H1 (cell line): ENCODE measurements around the gene INSYN2A. TPM values are rescaled to one million over a fixed set of nuclear protein-coding genes. Genes with fewer than 3 reads are reported as not detected.
A peak's percentile ranks its signal among the peaks of the same experiment; 100 is the strongest.

ENCODE experiments used
- ASH2L ChIP-seq: fragments of 200-600, 300-600 bp; sonication (generic); IDR thresholded peaks from one replicate; pipeline ENCODE4 v1.7.1; 2017; ENCODE audit warnings: low read length
- BACH1 ChIP-seq: IDR thresholded peaks from 2 replicates; pipeline ENCODE4 v1.6.1; 2012; ENCODE audit warnings: low read length, improper control_type of control experiment
- CBX5 ChIP-seq: fragments of 300-800, 300-1000 bp; sonication (generic); IDR thresholded peaks from 2 replicates; pipeline ENCODE4 v1.7.1; 2016; ENCODE audit warnings: antibody characterized with exemption, low read length, low read depth
- CTCF ChIP-seq, 3 experiments: IDR thresholded peaks; 1 replicate in 2 of 3; 2 replicates in 1 of 3; pipeline versions ENCODE4 v1.5.1 to v1.6.1; 2011; ENCODE audit warnings: low read length in 3 of 3, mild to moderate bottlenecking in 3 of 3, inconsistent platforms in 2 of 3, low read depth in 1 of 3, moderate library complexity in 1 of 3; ENCODE audit not compliant: insufficient read depth in 1 of 3; ENCODE audit errors: control extremely low read depth in 1 of 3
- EGR1 ChIP-seq: IDR thresholded peaks from 2 replicates; pipeline ENCODE4 v1.6.1; 2011; ENCODE audit warnings: low read depth, low read length, borderline replicate concordance
- FOSL1 ChIP-seq: IDR thresholded peaks from 2 replicates; pipeline ENCODE4 v1.6.1; 2011; ENCODE audit warnings: mild to moderate bottlenecking, low read depth, low read length, moderate library complexity; ENCODE audit not compliant: insufficient read depth
- JUND ChIP-seq: IDR thresholded peaks from 2 replicates; pipeline ENCODE4 v1.6.1; 2011; ENCODE audit warnings: mild to moderate bottlenecking, improper control_type of control experiment, low read length
- KDM1A ChIP-seq: fragments of 200-600, 300-600 bp; sonication (generic); IDR thresholded peaks from 2 replicates; pipeline ENCODE4 v1.7.1; 2016; ENCODE audit warnings: mild to moderate bottlenecking, low read length, borderline replicate concordance
- NANOG ChIP-seq: IDR thresholded peaks from 2 replicates; pipeline ENCODE4 v1.6.1; 2011; ENCODE audit warnings: low read length, low read depth, mild to moderate bottlenecking, inconsistent platforms; ENCODE audit not compliant: insufficient read depth, poor library complexity, severe bottlenecking
- NRF1 ChIP-seq: IDR thresholded peaks from 2 replicates; pipeline ENCODE4 v1.6.1; 2011; ENCODE audit warnings: mild to moderate bottlenecking, low read depth, low read length, improper control_type of control experiment
- RNF2 ChIP-seq: fragments of 200-900, 300-1000 bp; sonication (generic); IDR thresholded peaks from 2 replicates; pipeline ENCODE4 v1.7.1; 2016; ENCODE audit warnings: borderline replicate concordance, low read depth, mild to moderate bottlenecking, antibody characterized with exemption, low read length; ENCODE audit not compliant: poor library complexity, severe bottlenecking; ENCODE audit errors: missing control alignments
- SIN3A ChIP-seq, 2 experiments: IDR thresholded peaks in 1 of 2; conservative IDR thresholded peaks in 1 of 2; 2 replicates each; pipeline ENCODE4 v1.6.1; 2011 to 2012; ENCODE audit warnings: low read length in 2 of 2, improper control_type of control experiment in 1 of 2, low read depth in 1 of 2, mild to moderate bottlenecking in 1 of 2
- SP1 ChIP-seq: IDR thresholded peaks from 2 replicates; pipeline ENCODE4 v1.6.1; 2011; ENCODE audit warnings: low read depth, low read length
- SP2 ChIP-seq: IDR thresholded peaks from 2 replicates; pipeline ENCODE4 v1.6.1; 2012; ENCODE audit warnings: mild to moderate bottlenecking, low read length, inconsistent platforms
- TAF1 ChIP-seq: IDR thresholded peaks from 2 replicates; pipeline ENCODE4 v1.6.1; 2011; ENCODE audit warnings: mild to moderate bottlenecking, low read depth, low read length
- TEAD4 ChIP-seq: IDR thresholded peaks from 2 replicates; pipeline ENCODE4 v1.6.1; 2012; ENCODE audit warnings: low read depth, low read length, inconsistent platforms, mixed read lengths
- YY1 ChIP-seq: IDR thresholded peaks from 2 replicates; pipeline ENCODE4 v1.6.1; 2011; ENCODE audit warnings: low read depth, mild to moderate bottlenecking, low read length
- polyA plus RNA-seq, 7 experiments: library from polyadenylated mRNA; depleted of rRNA in 3 of 7; stranded (reverse) in 5 of 7; unstranded in 2 of 7; fragments of >200 nt in 5 of 7; fragments of 200-250 nt in 2 of 7; gene quantifications; 1 replicate in 5 of 7; 2 replicates in 1 of 7; 4 replicates in 1 of 7; pipeline versions ENCODE4 v1.2.1 to v1.2.3, GENCODE V29; 2011 to 2013; ENCODE audit warnings: missing spikeins in 2 of 7, mixed read lengths in 2 of 7
- total RNA-seq: library from RNA; stranded (reverse); fragmentation: NEBNext Ultra II Directional; extraction: Animal tissue kit (Norgen Biotek cat#: 25700); gene quantifications from 2 replicates; pipeline ENCODE4 v1.2.1, GENCODE V29; 2021

INSYN2A gene
- total and polyA plus RNA-seq, 2 of the 8 experiments (the other 6 are each of a cell fraction or from before 2014, with no cell fraction given): 0.11 to 0.19 TPM

DNA sequence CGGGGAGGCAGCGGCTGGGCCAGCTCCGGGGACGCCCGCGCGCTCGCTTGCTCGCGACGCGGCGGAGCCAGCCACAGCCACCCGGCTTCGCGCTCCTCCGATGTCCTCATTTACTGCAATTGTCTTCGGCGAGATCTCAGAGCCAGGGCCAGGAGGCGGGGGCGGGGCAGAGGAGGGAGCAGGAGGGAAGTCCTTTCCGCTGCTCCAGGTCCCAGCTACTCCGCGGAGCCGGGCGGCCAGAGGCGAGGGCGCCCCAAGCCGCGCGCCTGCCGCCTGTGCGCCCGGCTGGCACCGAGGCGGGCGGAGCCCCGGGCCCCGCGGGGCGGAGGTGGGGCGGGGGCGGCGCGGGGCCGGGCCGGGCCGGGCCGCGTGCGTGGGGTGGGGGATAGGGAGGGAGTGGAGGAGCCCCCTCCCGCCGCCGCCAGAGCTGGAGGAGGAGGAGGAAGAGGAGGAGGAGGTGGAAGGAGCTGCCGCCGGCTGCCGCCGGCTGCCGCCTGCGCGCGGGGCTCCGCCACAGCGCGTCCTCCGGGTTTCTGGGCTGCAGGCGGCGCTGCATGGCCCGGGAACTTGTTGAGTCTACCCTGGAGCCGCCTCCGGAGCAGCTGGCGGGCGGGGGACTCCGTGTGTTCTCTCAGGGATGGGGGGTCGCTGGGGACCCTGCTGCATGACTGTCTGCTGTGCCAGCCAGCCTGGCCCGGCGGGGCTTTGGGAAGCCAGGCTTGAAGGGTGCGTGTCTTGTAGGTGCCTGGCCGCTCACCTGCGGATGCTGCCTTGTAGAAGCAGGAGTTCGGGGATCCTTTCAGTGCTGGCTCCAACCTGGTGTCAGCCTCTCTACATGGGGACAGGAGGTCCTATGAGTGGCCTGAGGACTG, at the start of gene INSYN2A (continued):
- TF ChIP-seq JUND: no peak
- peak in 1 of 2 experiments; percentile 66; a peak in 2 of 4 replicates for TF ChIP-seq SIN3A (conservative IDR thresholded peaks at IDR 0.05 in 1 of 2, IDR thresholded peaks at IDR 0.05 in 1 of 2; ENCODE audit: low read depth in 1 of 2, low read length in 2 of 2)
- no peak for TF ChIP-seq SP2
- no peak for TF ChIP-seq NRF1
- no peak for TF ChIP-seq NANOG
- no peak for TF ChIP-seq SP1
- no peak for TF ChIP-seq KDM1A
- TF ChIP-seq RNF2: no peak
- TF ChIP-seq YY1: no peak
- TF ChIP-seq ASH2L: peak; percentile 13
- no peak for TF ChIP-seq EGR1
- TF ChIP-seq CTCF (IDR thresholded peaks at IDR 0.05; ENCODE audit: control extremely low read depth in 1 of 3, insufficient read depth in 1 of 3, low read depth in 1 of 3, low read length in 3 of 3): peak; percentile 39 to 53 (median 40)
- no peak for TF ChIP-seq CBX5
- TF ChIP-seq TEAD4: no peak
- no peak for TF ChIP-seq FOSL1
- TF ChIP-seq BACH1: 0 out of 2 replicates have a peak, but pooled peaks have one; percentile 14
- 0 out of 2 replicates have a peak, but pooled peaks have one; percentile 2 for TF ChIP-seq TAF1
